Stimulated activated CD8-positive, alpha-beta memory T cell treated with anti-CD3 and anti-CD28 coated beads, Interleukin-7, amount 100 ng/mL, for 48 hours (primary cell): ENCODE results near the gene RASGEF1C.
"Not testable (repeated sequence)": the region's sequence is repeated elsewhere in the genome, so short reads cannot be mapped to it uniquely, and the experiment has no call there.

Experiments
- DNase-seq, 2 donors: peaks; one replicate each; pipeline ENCODE4 v3.0.0-alpha.2; 2020; ENCODE audit warnings: low read depth in 1 of 2; ENCODE audit errors: extremely low read depth in 1 of 2

The RASGEF1C gene

GRCh38 chr5:180212363-180213255 is 3.6 kb upstream of the RASGEF1C start:
- no peak for DNase-seq

- DNase-seq = no peak
These were observed 2.7 kb upstream of the RASGEF1C start for GRCh38 chr5:180211761-180212035.

- DNase-seq = no peak
These were observed 2.1 kb upstream of the RASGEF1C start for GRCh38 chr5:180210961-180211760.

GRCh38 chr5:180210077-180210476 is 1.1 kb upstream of the RASGEF1C start:
- not testable (repeated sequence) for DNase-seq

GRCh38 chr5:180208435-180209081 is 453 bp downstream of the RASGEF1C start:
- no peak for DNase-seq

GRCh38 chr5:180208038-180208434 is 975 bp downstream of the RASGEF1C start:
- DNase-seq = no peak

GRCh38 chr5:180207593-180207992 is 1.4 kb downstream of the RASGEF1C start:
- no peak for DNase-seq

- DNase-seq = no peak
These were observed 2.0 kb downstream of the RASGEF1C start for GRCh38 chr5:180206993-180207392.

GRCh38 chr5:180205916-180206315 is 3.1 kb downstream of the RASGEF1C start:
- no peak for DNase-seq

- DNase-seq = no peak
These were observed 4.7 kb downstream of the RASGEF1C start for GRCh38 chr5:180204276-180204819.

GRCh38 chr5:180202939-180203573 is 6.0 kb downstream of the RASGEF1C start:
- no peak for DNase-seq

- DNase-seq = no peak
These were observed 7.7 kb downstream of the RASGEF1C start for GRCh38 chr5:180201051-180201987.

- no peak for DNase-seq
These were observed 9.6 kb downstream of the RASGEF1C start for GRCh38 chr5:180199390-180199789.

GRCh38 chr5:180198208-180198607 is 10.8 kb downstream of the RASGEF1C start:
- DNase-seq = no peak

- no peak for DNase-seq
These were observed 11.9 kb downstream of the RASGEF1C start for GRCh38 chr5:180197016-180197702.

GRCh38 chr5:180194410-180195345 is 14.3 kb downstream of the RASGEF1C start:
- no peak for DNase-seq

GRCh38 chr5:180193749-180194375 is 15.1 kb downstream of the RASGEF1C start:
- no peak for DNase-seq

GRCh38 chr5:180191716-180192115 is 17.3 kb downstream of the RASGEF1C start:
- no peak for DNase-seq
